Immature natural killer cell (primary cell): Measurements from ENCODE around the gene NCK1. TPM values are rescaled to one million over a fixed set of nuclear protein-coding genes. Genes with fewer than 3 reads are reported as not detected.

ENCODE experiments used
- DNase-seq, 3 donors: peaks; one replicate each; pipeline ENCODE4 v3.0.0; 2022; ENCODE audit warnings: mixed read lengths in 1 of 3
- H3K27ac Mint-ChIP-seq, 6 donors: one replicate each; pipeline ENCODE4 v1.8.0; 2020; ENCODE audit warnings: mixed read lengths in 6 of 6, mild to moderate bottlenecking in 5 of 6, inconsistent platforms in 4 of 6, moderate library complexity in 3 of 6
- H3K27me3 Mint-ChIP-seq, 3 donors: one replicate each; pipeline ENCODE4 v1.8.0; 2020 to 2021; ENCODE audit warnings: low read depth in 3 of 3, mild to moderate bottlenecking in 3 of 3, mixed read lengths in 3 of 3, moderate library complexity in 3 of 3, inconsistent platforms in 1 of 3
- H3K36me3 Mint-ChIP-seq, 3 donors: one replicate each; pipeline ENCODE4 v1.8.0; 2020; ENCODE audit warnings: mixed read lengths in 3 of 3, inconsistent platforms in 2 of 3, mild to moderate bottlenecking in 2 of 3
- H3K4me1 Mint-ChIP-seq, 2 donors: one replicate each; pipeline ENCODE4 v1.8.0; 2020; ENCODE audit warnings: inconsistent platforms in 2 of 2, mild to moderate bottlenecking in 2 of 2, mixed read lengths in 2 of 2, moderate library complexity in 1 of 2
- H3K4me3 Mint-ChIP-seq, 5 donors: one replicate each; pipeline ENCODE4 v1.8.0; 2020; ENCODE audit warnings: mild to moderate bottlenecking in 5 of 5, mixed read lengths in 5 of 5, inconsistent platforms in 3 of 5, moderate library complexity in 3 of 5
- H3K9me3 Mint-ChIP-seq, 6 donors: one replicate each; pipeline ENCODE4 v1.8.0; 2020; ENCODE audit warnings: mild to moderate bottlenecking in 6 of 6, mixed read lengths in 6 of 6, inconsistent platforms in 4 of 6, moderate library complexity in 3 of 6
- polyA plus RNA-seq, 3 donors: library from polyadenylated mRNA; unstranded; fragments of 300-500 nt; fragmentation: Illumina TruSeq; gene quantifications; one replicate each; pipeline ENCODE4 v1.2.3, GENCODE V29; 2021

The NCK1 gene
- 10 to 100 TPM; 46.2 to 68.9 (median 46.3) TPM for polyA plus RNA-seq

DNA sequence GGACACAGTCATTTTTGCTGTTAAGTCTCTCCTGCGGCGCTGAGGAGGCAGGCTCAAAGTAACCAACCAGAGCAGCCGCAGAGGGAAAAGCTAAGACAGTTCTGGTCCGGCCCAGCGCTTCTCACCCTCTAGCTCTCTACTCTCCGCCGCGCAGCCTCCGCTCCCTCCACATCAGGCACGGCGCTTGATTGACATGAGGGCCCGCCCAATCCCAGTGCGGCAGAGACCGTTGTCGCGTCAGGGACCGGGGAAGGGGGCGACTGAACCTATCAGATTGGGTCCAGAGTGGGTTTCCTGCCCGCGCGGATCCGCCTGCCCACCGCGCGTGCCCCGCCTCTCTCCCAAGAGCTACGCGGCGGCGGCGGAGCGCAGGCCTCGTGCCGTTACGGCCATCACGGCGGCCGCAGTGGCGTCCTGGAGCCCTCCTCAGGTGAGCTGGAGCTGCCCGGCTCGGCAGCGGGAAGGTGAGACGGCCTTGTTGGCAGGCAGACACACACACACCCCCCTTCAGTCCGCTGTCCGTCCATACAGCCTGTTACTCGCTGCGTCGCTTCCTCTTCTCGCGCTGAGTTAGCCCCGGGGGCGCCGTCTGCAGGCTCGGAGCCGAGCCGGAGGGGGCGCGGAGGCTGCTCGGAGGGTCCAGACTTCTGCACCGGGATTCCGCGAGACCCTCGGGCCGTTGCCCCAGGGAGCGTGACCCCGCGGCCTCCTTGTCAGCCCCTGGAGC is at the start of gene NCK1:
NCK1 (plus strand) TSS at position 319 of the 727 bp plus-strand sequence. CDS start 65,794 bp downstream, outside the sequence.
- H3K27me3 Mint-ChIP-seq = peaks cover 9 to 22% (median 16%) of the 10 kb centered on the region in 3 donors
- DNase-seq = peak; percentile 98
- H3K4me1 Mint-ChIP-seq = peaks cover 50 to 74% of the 10 kb centered on the region in 2 donors
- peak within 1 kb of the TSS; percentile 92 to 99 (median 95) for H3K4me3 Mint-ChIP-seq
- H3K27ac Mint-ChIP-seq = peak within 1 kb of the TSS; percentile 92 to 99 (median 98)
- peaks cover 3 to 15% (median 5%) of the 10 kb centered on the region in 3 donors for H3K36me3 Mint-ChIP-seq
- peaks cover 0 to under 1% (median 0%) of the 10 kb centered on the region in 6 donors for H3K9me3 Mint-ChIP-seq

DNA sequence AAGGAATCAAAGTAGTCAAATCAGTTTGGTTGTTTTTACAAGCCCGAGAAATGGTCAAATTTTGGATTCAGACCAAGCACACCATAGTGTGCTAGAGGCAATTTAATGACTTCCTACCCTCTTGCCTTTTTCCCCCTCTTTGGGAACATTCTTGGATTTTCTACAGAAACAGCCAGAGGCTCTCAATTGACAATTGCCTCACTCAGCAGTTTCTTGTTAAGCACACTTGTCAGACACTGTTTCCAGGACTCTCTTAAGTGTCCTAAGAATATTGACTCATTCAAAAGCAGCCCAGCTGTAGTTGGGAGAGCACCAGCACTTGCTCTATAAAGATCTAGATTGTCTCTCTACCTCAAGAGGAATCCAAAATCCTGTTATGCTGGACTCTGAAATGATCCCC is 44.6 kb upstream of the NCK1 start:
- Mint-ChIP-seq H3K27me3 (peaks cover 16 to 30% (median 29%) of the 10 kb centered on the region in 3 donors), H3K36me3 (no peaks in the 10 kb centered on the region), H3K4me3 (peak overlapping the region in 3 of 5 donors; percentile 85 to 94 (median 92)), H3K27ac (no peak overlapping the region), H3K4me1 (peaks cover 21 to 25% of the 10 kb centered on the region in 2 donors), H3K9me3 (no peaks in the 10 kb centered on the region)
- DNase-seq = no peak

DNA sequence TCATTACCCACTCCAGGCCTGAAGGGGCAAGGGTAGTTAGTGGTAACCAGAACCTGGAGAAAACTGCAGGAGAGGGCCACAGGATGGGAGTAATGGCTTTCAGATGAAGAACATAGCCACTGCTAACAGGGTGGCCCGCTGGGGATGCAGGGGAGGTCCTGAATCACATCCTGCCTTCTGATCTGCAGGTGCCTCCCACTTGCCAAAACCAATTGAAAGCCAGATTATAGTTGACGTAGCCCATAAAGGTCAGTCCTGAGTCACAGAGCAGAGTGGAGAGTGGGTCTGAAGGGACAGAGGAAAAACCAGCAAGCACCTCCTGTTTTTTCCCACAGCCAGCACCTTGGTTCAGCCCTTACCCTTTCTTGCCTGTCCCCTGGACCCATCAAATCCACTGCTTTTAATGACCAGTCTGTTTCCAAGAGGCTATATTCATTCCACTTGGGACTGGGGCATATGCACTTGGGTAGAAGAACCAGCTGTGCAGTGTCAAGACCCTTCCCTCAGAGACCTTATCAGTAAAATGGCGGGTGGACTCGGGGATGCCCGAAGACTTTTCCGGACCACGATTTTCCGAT is 43.7 kb upstream of the NCK1 start:
- Mint-ChIP-seq H3K9me3 (peaks cover 0 to 3% (median 0%) of the 10 kb centered on the region in 6 donors), H3K36me3 (peaks cover 0 to 8% (median 0%) of the 10 kb centered on the region in 3 donors), H3K4me1 (peaks cover 21 to 25% of the 10 kb centered on the region in 2 donors), H3K4me3 (peak overlapping the region; percentile 85 to 94 (median 90)), H3K27ac (peak overlapping the region in 2 of 6 donors; percentile 2 to 58), H3K27me3 (peaks cover 18 to 33% (median 29%) of the 10 kb centered on the region in 3 donors)
- DNase-seq = peak; percentile 3 to 26 (median 6)

DNA sequence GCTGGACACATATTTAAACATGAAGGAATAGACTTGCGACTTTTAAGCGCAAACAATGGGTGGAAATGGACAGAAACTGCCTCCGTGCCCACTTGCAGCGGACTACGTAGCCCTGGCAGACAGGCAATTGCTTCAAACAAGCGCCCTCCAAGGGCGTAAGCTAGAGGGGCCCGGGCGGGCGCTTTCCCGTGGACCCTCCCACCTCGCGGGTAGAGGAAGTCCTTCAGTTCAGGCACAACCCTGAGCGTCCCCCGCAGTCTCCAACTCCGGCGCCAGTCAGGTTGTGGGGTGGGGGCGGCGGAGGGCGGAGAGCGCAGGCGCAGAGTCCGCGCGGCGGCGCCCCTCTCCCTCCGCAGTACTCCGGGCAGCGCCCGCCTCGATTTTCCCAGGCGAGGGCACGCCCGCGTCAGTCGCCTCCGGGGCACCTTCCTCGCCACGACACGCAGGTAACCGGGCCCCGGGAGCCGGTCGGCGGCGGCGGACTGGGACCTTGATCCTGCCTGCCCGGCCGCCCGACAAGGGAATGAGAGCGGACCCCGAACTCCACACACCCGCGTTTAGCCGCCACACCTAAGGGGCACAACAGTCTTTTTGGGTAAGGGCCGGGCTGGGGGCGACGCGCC is 43.1 kb upstream of the NCK1 start, which contains the start of gene SLC35G2:
SLC35G2 (plus strand) TSS at position 358 of the 623 bp plus-strand sequence. CDS start 35,335 bp downstream, outside the sequence.
- peak within 1 kb of the TSS; percentile 86 to 94 (median 92) for H3K4me3 Mint-ChIP-seq
- DNase-seq = peak; percentile 21 to 39 (median 21)
- H3K36me3 Mint-ChIP-seq = peaks cover 0 to 9% (median 1%) of the 10 kb centered on the region in 3 donors
- H3K9me3 Mint-ChIP-seq = peaks cover 0 to 3% (median under 1%) of the 10 kb centered on the region in 6 donors
- H3K27me3 Mint-ChIP-seq = peaks cover 18 to 34% (median 29%) of the 10 kb centered on the region in 3 donors
- H3K4me1 Mint-ChIP-seq = peaks cover 21 to 25% of the 10 kb centered on the region in 2 donors
- peak within 1 kb of the TSS in 2 of 6 donors; percentile 2 to 58 for H3K27ac Mint-ChIP-seq

DNA sequence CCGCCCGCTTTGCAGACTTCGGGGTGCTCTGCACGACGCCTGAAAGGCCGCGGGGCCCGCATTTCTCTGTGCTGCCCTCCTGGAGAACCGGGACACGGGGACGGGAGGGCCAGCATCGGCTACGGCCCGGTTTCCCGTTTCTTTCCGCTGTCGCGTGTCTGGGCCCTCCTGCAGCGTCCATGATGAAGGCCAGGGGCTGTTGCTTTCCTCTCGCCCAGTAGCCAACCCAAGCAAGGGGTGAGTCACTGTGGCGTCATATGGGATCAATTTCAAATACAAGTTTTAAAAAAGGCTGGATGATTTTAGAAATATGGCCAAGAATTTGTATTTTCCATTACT is 42.6 kb upstream of the NCK1 start:
- peak; percentile 0 to 19 (median 2) for DNase-seq
- Mint-ChIP-seq H3K27ac (peak overlapping the region in 1 of 6 donors; percentile 42), H3K9me3 (peaks cover 0 to 6% (median 2%) of the 10 kb centered on the region in 6 donors), H3K27me3 (peaks cover 18 to 38% (median 29%) of the 10 kb centered on the region in 3 donors), H3K36me3 (peaks cover 0 to 9% (median 6%) of the 10 kb centered on the region in 3 donors), H3K4me1 (peaks cover 21 to 25% of the 10 kb centered on the region in 2 donors), H3K4me3 (peak overlapping the region; percentile 77 to 94 (median 90))

DNA sequence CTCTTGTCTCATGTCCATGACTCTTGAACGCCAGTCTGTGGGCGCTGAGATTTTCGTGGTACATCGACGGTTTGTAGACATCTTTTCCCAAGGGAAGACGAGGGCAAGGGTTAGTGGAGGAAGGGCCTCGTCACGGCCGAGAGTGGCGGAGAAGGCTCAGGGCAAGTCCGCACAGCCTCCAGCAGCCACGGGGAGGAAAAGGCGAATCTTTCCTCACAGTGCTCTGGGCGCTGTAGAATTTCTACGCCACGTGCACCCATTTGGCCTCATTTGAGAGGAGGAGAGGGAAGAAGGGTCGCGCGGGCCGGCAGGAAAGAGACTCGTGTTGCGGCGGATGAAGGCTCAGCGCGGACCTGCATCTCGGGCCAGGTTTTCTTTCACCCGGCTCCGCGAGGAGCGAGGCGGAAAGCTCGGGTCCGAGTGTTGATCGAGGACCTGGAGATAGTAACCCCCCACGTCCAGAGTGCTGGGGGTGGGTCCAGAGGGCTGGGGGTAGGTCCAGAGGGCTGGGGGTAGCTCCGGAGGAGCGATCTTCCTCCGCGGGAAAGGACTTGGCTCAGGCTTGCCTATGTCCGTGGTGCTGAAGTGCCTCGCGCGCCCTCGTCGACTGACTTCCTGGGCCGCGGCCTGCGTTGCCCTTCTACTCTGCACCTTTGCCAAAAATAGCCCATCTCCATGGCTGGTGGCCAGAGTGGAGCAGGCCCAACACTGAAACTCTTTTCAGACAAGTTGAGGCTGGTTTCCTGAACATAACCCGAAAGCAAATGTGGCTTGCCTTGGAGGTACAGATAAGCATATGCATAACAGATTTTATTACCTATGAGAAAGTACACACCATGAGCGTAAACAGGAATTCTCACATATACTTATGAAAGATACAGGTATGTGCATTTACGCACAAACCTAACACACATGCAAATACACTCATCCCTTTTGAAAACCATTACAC is 42.0 kb upstream of the NCK1 start:
- peak overlapping the region; percentile 77 to 94 (median 90) for H3K4me3 Mint-ChIP-seq
- peaks cover 0 to 8% (median 2%) of the 10 kb centered on the region in 6 donors for H3K9me3 Mint-ChIP-seq
- H3K27me3 Mint-ChIP-seq = peaks cover 22 to 39% (median 29%) of the 10 kb centered on the region in 3 donors
- peak overlapping the region in 1 of 6 donors; percentile 42 for H3K27ac Mint-ChIP-seq
- peaks cover 21 to 25% of the 10 kb centered on the region in 2 donors for H3K4me1 Mint-ChIP-seq
- DNase-seq = peak; percentile 12 to 31 (median 31)
- H3K36me3 Mint-ChIP-seq = peaks cover 0 to 9% (median 7%) of the 10 kb centered on the region in 3 donors

DNA sequence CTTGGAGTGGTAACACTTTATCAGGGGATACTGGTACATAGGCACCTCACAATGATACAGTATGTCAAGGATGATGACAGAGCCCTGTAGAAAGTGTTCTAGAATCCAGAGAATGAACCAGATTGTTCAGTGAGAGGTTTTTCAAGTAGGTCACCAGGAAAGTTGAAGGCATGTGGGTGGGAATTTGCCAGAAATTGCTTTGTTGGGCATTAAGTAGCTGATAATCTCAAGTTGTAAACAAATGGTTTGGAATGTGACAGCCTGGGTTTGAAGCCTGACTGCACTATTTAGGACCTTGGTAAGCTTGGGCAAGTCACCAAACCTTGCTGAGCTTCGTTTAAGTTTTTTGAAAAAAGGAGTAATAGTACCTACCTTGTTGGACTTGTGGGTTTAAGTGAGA is 30.5 kb upstream of the NCK1 start:
- H3K36me3 Mint-ChIP-seq = peaks cover 0 to 11% (median 3%) of the 10 kb centered on the region in 3 donors
- no peak overlapping the region for H3K27ac Mint-ChIP-seq
- no peak for DNase-seq
- H3K4me3 Mint-ChIP-seq = no peak overlapping the region
- H3K9me3 Mint-ChIP-seq = peaks cover 0 to 4% (median under 1%) of the 10 kb centered on the region in 6 donors
- peaks cover 3 to 14% (median 12%) of the 10 kb centered on the region in 3 donors for H3K27me3 Mint-ChIP-seq
- no peaks in the 10 kb centered on the region for H3K4me1 Mint-ChIP-seq

DNA sequence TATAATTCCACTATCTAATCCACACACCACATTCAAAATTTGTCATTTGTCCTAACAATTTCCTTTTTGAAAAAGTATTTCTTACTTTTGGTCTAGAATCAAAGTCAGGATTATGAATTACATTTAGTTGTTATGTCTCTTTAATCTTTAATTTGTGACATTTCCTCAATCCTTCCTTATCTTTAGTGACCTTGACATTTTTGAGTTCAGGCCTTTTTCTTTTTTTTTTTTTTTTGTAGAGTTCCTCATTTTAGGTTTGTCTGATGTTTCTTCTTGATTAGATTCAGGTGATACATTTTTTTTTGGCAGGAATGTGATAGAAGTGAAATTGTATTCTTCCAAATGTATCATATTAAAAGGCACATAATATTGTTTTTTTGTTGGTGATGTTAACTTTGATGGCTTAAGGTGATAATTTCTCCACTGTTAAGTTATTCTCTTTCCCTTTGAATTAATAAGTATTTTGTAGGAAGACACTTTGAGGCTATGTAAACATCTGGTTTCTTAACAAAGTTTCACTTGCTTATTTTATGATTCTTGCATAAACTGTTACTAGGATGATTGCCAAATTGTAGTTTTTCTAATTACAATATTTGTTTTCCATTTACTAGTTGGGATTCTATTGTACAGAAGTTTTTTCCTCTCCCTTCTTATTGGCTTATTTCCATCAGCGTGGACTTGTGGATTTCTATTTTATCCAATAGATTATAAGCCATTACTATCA is 26.8 kb upstream of the NCK1 start:
- peaks cover 5 to 16% (median 7%) of the 10 kb centered on the region in 3 donors for H3K36me3 Mint-ChIP-seq
- H3K9me3 Mint-ChIP-seq = peaks cover 0 to 1% (median 0%) of the 10 kb centered on the region in 6 donors
- H3K4me1 Mint-ChIP-seq = peaks cover 7 to 14% of the 10 kb centered on the region in 2 donors
- peak overlapping the region in 1 of 6 donors; percentile 39 for H3K27ac Mint-ChIP-seq
- H3K27me3 Mint-ChIP-seq = peaks cover 2 to 13% (median 4%) of the 10 kb centered on the region in 3 donors
- DNase-seq = no peak
- no peak overlapping the region for H3K4me3 Mint-ChIP-seq

DNA sequence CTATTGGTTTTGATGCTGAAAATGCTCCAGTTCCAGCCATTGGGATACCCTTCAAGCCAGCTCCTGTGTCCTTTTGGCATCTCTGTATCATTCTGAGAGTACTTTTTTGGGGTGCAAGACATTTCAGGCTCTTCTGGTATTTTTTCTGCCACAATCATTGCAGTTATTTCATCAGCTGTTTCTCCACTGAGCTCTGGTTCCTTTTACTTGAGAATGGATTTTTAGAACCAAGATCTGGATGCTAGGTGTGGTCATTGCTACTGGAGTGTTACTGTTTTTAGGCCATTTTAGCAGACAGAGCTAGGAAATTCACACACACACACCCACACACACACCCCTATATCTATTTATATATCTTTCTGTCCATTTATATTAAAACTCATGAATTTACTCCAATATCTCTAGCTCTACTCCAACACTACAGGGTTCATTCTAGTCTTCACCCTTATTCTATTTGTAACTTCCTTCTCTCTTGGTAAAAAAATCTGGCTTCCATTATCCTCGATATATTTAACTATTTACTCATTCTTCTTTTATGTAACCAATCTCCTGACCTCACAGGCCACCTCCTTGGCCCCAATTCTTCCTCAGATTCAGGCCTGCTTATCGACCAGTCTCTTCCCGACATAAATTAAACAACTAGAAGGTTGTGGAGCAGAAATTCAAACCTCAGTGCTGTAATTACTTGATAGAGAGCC is 26.0 kb upstream of the NCK1 start:
- peak overlapping the region in 1 of 6 donors; percentile 9 for H3K27ac Mint-ChIP-seq

DNA sequence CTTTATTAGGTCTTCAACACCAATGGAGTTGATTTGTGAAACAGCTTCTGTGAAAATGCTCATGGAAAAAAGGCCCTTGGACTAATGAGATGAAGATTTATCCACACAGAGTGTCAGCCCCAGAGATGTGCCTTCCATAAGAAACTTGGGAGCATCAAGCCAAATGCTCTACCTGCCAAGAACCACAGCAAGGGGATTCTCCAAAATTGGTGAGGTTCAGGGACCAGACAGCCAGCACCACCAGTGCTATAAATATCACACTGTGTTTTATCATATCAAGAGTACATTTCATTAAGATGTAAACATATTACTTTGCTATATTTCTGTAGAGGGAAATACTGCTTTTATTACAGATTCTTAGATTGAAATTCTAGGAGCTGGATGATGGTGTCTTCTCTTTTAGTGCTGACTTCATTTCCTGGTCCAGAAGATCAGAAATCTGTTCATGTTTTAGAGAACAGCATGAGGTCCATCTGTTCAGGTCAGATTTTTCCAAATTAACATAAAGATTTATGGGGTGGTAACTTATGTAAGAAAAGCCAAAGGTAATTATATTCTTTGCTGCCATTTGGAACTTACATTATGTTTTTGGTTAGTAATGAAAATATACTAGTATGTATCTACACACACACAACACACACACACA is 25.4 kb upstream of the NCK1 start:
- DNase-seq = no peak
- Mint-ChIP-seq H3K36me3 (peaks cover 5 to 16% (median 7%) of the 10 kb centered on the region in 3 donors), H3K9me3 (no peaks in the 10 kb centered on the region), H3K4me1 (peaks cover 7 to 14% of the 10 kb centered on the region in 2 donors), H3K27me3 (peaks cover 0 to 9% (median 4%) of the 10 kb centered on the region in 3 donors), H3K4me3 (no peak overlapping the region), H3K27ac (peak overlapping the region in 1 of 6 donors; percentile 9)

More for the DNA sequence above, 26.0 kb upstream of the NCK1 start:
- Mint-ChIP-seq H3K27me3 (peaks cover 3 to 13% (median 4%) of the 10 kb centered on the region in 3 donors), H3K4me1 (peaks cover 7 to 14% of the 10 kb centered on the region in 2 donors), H3K4me3 (no peak overlapping the region), H3K36me3 (peaks cover 5 to 16% (median 7%) of the 10 kb centered on the region in 3 donors), H3K9me3 (no peaks in the 10 kb centered on the region)
- no peak for DNase-seq
